GM18907 (cell line): Measurements from ENCODE around the gene SPINK4.

Experiments
- ATAC-seq: cut with Tn5 transposase; IDR thresholded peaks from one replicate; pipeline ENCODE4 v1.9.1; 2021; ENCODE audit warnings: mild to moderate bottlenecking, moderate library complexity; ENCODE audit not compliant: unreplicated experiment

SPINK4 gene

GRCh38 chr9:33229359-33230114 lies 10.4 kb upstream of the SPINK4 start:
- ATAC-seq = no peak

GRCh38 chr9:33230756-33231622 lies 9.0 kb upstream of the SPINK4 start:
- ATAC-seq = no peak

GRCh38 chr9:33231623-33231942 lies 8.4 kb upstream of the SPINK4 start:
- no peak for ATAC-seq

- ATAC-seq = no peak
Measured at GRCh38 chr9:33232815-33233214, 7.2 kb upstream of the SPINK4 start.

- no peak for ATAC-seq
Measured at GRCh38 chr9:33233626-33234342, 6.2 kb upstream of the SPINK4 start.

- ATAC-seq = no peak
Measured at GRCh38 chr9:33234511-33235467, 5.2 kb upstream of the SPINK4 start.

- ATAC-seq = no peak
Measured at GRCh38 chr9:33236571-33236970, 3.4 kb upstream of the SPINK4 start.

GRCh38 chr9:33241298-33241697 lies 1.3 kb downstream of the SPINK4 start:
- no peak for ATAC-seq

GRCh38 chr9:33242609-33243134 lies 2.7 kb downstream of the SPINK4 start:
- ATAC-seq = no peak

GRCh38 chr9:33244137-33244784 lies 4.3 kb downstream of the SPINK4 start:
- ATAC-seq = no peak

GRCh38 chr9:33245341-33245740 lies 5.4 kb downstream of the SPINK4 start:
- no peak for ATAC-seq

GRCh38 chr9:33246269-33246860 lies 6.4 kb downstream of the SPINK4 start:
- ATAC-seq = no peak

GRCh38 chr9:33248606-33249005 lies 8.6 kb downstream of the SPINK4 start:
- peak; percentile 17 for ATAC-seq

- peak; percentile 70 for ATAC-seq
Measured at GRCh38 chr9:33249087-33249658, 9.2 kb downstream of the SPINK4 start.

GRCh38 chr9:33249983-33250382 lies 10.0 kb downstream of the SPINK4 start:
- no peak for ATAC-seq

- ATAC-seq = no peak
Measured at GRCh38 chr9:33250458-33250995, 10.6 kb downstream of the SPINK4 start.

- no peak for ATAC-seq
Measured at GRCh38 chr9:33254211-33254610, 14.2 kb downstream of the SPINK4 start.

- no peak for ATAC-seq
Measured at GRCh38 chr9:33255014-33255413, 15.0 kb downstream of the SPINK4 start.

GRCh38 chr9:33255471-33255870 lies 15.5 kb downstream of the SPINK4 start:
- ATAC-seq = no peak
